Activated CD4-positive, alpha-beta T cell treated with anti-CD3 and anti-CD28 coated beads, Interleukin-2, amount 50 U/mL, for 48 hours (primary cell): ENCODE data around the gene TMEM116.
"Not testable (repeated sequence)": the region's sequence is repeated elsewhere in the genome, so short reads cannot be mapped to it uniquely, and the experiment has no call there.

Experiments used
- DNase-seq, 2 experiments: peaks; one replicate each; pipeline ENCODE4 v3.0.0-alpha.2; 2020

The TMEM116 gene

DNA sequence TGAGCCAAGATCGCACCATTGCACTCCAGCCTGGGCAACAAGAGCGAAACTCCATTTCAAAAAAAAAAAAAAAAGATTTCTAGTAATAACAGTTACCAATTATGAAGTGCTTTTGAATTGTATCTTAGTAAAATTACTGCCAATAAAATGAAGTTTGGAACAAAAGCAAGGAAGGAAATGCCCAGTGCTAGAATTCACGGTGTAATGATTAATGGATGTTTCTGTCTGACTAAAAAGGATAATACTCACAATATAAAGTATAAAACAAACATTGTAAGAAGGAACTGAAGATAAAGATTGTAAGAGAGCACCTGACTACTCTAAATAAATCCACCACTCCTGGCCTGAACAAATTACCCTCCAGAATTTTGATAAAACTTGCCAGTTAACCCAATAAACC, 4.0 kb downstream of the TMEM116 start:
- no peak for DNase-seq

- DNase-seq = no peak
Measured at GRCh38 chr12:112007945-112008344, 5.0 kb downstream of the TMEM116 start.

GRCh38 chr12:112005419-112006395, 7.3 kb downstream of the TMEM116 start:
- no peak for DNase-seq

DNA sequence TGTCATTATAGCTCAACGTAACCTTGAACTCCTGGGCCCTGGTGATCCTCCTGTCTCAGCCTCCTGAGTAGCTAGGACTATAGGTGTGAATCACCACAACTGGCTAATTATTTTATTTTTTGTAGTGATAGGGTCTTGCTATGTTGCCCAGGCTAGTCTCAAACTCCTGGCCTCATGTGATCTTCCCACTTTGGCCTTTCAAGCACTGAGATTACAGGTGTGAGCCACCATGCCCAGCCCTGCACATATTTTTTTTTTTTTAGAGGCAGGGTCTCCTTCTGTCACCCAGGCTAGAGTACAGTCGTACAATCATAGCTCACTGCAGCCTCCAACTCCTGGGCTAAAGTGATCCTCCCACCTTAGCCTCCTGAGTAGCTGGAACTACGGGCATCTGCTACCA, 8.9 kb downstream of the TMEM116 start:
- no peak for DNase-seq

DNA sequence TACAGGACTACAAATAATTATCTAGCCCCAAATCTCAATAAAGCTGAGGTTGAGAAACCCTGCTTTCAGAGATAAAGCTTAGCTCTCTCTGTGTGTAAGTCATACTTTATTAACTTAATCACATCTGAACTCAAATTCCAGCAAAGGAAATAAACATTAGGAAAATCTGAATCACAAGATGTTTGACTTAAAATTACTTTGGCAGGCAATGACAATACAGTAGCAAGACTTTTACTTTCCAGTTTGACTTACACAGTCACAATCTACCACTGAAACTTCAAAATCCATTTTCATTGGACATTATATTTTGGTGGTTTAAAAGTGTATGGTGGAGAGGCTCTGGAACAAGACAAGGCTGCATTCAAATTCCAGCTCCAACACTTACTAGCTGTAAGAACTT, 11.4 kb downstream of the TMEM116 start:
- no peak for DNase-seq

DNA sequence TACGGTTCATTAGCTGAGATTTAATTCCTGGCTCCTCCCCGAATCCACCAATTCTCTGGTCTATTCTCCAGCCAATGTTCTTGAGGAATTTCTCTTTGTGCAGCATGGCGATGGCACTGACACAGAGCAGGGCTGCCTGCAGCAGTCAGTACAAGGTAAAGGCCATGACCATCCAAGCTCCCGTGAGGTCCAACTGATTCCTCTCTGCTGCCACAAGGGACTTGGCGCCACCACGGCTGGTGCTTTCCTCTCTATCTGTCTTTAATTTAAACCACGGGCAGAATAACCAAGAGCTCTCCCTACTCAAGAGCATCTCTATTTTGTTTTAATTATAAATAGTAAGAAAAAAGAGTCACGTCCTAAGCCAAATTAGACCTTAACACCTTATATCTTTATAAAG, 12.1 kb downstream of the TMEM116 start:
- DNase-seq = no peak

- DNase-seq = not testable (repeated sequence)
Measured at GRCh38 chr12:111999129-111999528, 13.8 kb downstream of the TMEM116 start.

DNA sequence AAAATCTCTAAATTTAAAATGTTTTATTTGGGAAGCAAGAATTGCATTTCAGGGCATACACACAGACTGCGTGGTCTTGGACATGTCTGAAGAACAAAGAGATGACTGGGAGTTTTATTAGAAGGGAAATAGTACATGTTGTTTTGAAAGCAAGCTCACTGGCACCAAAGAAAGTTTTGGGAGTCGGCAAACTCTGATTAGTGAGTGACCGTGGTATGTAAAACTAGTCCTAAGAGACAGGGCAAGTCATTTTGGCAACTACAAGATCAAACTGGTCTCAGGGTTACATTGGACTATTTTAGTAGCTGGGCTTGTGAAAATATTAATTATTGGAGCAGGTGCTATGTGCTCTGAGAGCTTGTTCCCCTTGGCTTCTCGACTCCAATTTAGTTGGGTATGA, 14.9 kb downstream of the TMEM116 start:
- no peak for DNase-seq

DNA sequence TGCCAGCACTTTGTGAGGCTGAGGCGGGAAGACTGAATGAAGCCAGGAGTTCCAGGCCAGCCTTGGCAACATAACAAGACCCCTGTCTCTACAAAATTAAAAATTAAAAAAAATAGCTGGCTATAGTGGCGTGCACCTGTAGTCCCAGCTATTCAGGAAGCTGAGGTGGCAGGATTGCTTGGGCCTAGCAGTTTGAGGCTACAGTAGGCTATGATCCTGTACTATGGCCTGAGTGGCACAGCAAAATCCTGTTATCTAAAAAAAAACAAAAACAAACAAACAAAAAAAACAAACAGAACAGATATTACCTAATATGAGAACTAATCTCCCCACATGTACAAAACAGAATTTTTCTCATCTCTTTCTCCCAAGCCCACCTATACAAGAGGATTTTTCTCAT, 15.7 kb downstream of the TMEM116 start:
- no peak for DNase-seq

GRCh38 chr12:111995782-111996480, 17.0 kb downstream of the TMEM116 start:
- no peak for DNase-seq

GRCh38 chr12:111994211-111995111, 18.5 kb downstream of the TMEM116 start:
- DNase-seq = not testable (repeated sequence)

GRCh38 chr12:111993292-111994150, 19.4 kb downstream of the TMEM116 start:
- no peak for DNase-seq

- no peak for DNase-seq
Measured at GRCh38 chr12:111992464-111992863, 20.5 kb downstream of the TMEM116 start.

- no peak for DNase-seq
Measured at GRCh38 chr12:111991946-111992345, 21.0 kb downstream of the TMEM116 start.

DNA sequence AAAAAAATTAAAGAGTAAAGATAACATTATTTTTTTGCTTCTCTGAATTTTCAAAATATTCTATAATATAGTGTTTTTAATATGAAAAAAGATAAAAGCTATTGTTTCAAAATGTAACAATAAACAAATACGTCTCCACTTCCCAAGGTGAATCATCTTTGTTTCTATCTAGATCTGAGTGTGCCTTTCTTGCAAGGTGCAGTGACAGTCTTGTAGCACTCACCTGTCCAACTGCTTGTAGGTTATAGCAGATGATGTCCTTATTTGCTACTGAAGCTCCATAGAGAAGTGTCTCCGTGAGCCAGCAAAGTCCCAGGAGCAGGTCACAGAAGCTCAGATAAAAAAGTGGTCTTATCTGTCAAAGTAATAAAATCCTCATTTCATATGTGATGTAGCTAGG, 21.4 kb downstream of the TMEM116 start:
- no peak for DNase-seq

DNA sequence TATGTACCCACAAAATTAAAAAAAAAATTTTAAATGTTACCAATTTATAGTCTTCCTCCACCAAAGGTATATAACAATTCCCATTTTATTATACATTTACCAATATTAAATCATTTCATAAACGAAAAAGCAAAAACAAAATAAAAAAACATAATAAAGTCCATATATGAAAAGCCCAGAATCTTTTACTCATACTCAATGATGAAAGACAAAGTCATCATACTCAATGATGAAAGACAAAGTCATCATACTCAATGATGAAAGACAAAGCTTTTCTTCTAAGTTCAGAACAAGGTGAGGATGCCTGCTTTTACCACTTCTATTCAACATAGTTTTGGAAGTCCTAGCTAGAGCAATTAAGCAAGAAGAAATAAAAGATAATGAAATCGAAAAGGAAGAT, 28.1 kb downstream of the TMEM116 start:
- DNase-seq = no peak

- DNase-seq = no peak
Measured at GRCh38 chr12:111981987-111982386, 31.0 kb downstream of the TMEM116 start.

GRCh38 chr12:111980598-111980997, 32.4 kb downstream of the TMEM116 start:
- DNase-seq = no peak

DNA sequence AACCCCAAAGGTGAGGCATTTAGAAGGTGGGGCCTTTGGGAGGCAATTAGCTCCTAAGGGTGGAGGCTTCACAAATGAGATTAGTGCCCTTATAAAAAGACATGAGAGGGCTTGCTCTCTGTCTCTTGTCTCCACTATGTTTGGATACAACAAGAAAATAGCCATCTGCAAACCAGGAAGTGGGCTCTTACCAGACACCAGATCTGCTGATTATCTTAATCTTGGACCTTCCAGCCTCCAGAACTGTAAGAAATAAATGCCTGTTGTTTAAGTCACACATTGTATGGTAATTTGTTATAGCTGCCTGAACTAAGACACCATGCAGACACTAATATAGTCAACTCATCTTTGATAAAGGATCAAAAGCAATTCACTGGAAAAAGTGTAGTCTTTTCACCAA, 34.4 kb downstream of the TMEM116 start:
- no peak for DNase-seq

DNA sequence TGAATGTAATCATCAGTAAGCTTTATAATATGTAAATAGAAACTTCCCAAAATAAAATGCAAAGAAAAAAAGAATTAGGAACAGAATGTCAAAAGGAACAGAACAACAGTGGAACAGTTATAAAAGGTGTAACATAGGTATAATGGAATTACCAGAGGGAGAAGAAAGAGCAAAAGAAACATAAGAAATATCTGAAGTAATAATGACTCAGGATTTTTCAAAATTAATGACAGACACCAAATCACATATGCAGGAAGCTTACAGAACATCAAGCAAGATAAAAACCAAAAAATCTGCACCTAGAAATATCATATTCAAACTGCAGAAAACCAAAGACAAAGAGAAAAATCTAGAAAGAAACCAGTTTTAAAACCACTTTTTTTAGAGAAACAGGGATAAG, 36.1 kb downstream of the TMEM116 start:
- DNase-seq = no peak

- no peak for DNase-seq
Measured at GRCh38 chr12:111976291-111976690, 36.7 kb downstream of the TMEM116 start.
